Right atrium auricular region (tissue), 2 donors: ENCODE data around the gene IFIT1B. TPM values are rescaled to one million over a fixed set of nuclear protein-coding genes. Genes with fewer than 3 reads are reported as not detected.

ENCODE experiments used
- total RNA-seq, 2 donors: library from RNA; depleted of rRNA; stranded (reverse); fragments of >200 nt; gene quantifications; one replicate each; pipeline ENCODE4 v1.1.0, GENCODE V29; 2016

The IFIT1B gene
- total RNA-seq, 2 donors from 2014 or later: 0.24 TPM; not detected in 1

Other genes with a start within 250 kb of the IFIT1B start
- gene CH25H, start 170.7 kb upstream of the IFIT1B start, total RNA-seq: 1 to 10 TPM in 1 of 2 donors, under 1 TPM in 1; 0.98 to 1.8 TPM
- 10 to 100 TPM; 17.6 to 25.7 TPM for gene LIPA, start 126.3 kb upstream of the IFIT1B start, total RNA-seq
- 1 to 10 TPM; 2.6 TPM for gene IFIT2, start 76.0 kb upstream of the IFIT1B start, total RNA-seq
- gene IFIT3, start 50.1 kb upstream of the IFIT1B start, total RNA-seq: 1 to 10 TPM; 6.3 to 6.5 TPM
- gene IFIT1, start 14.6 kb downstream of the IFIT1B start, total RNA-seq: 10 to 100 TPM in 1 of 2 donors, 1 to 10 TPM in 1; 6.7 to 10.6 TPM
- 10 to 100 TPM in 1 of 2 donors, 1 to 10 TPM in 1; 6.9 to 11.1 TPM for gene IFIT5, start 36.5 kb downstream of the IFIT1B start, total RNA-seq
- gene SLC16A12, start 157.5 kb downstream of the IFIT1B start, total RNA-seq: 10 to 100 TPM in 1 of 2 donors, 1 to 10 TPM in 1; 6.0 to 10.0 TPM